ENCODE measurements around the gene CSNK1D. TPM values are rescaled to one million over a fixed set of nuclear protein-coding genes. Genes with fewer than 3 reads are reported as not detected.

Gene CSNK1D
- total RNA-seq, 1 experiment from 2014 or later, result 196 TPM

GRCh38 chr17:82248815-82249674, 24.5 kb downstream of the CSNK1D start:
- H3K36me3 Mint-ChIP-seq (ENCODE audit: insufficient read depth, unreplicated experiment), result peaks cover 94% of the 10 kb centered on the region

GRCh38 chr17:82247856-82248671, 25.4 kb downstream of the CSNK1D start:
- Histone ChIP-seq H3K4me3 (ENCODE audit: low read depth, low read length) (no peak overlapping the region), H3K36me3 (ENCODE audit: control insufficient read depth, insufficient read depth, low read length) (peaks cover 26% of the 10 kb centered on the region), H3K4me1 (no peaks in the 10 kb centered on the region), H3K9me3 (no peaks in the 10 kb centered on the region), H3K27me3 (replicated peaks; ENCODE audit: control insufficient read depth, insufficient read depth, low read length) (no peaks in the 10 kb centered on the region)
- no peak for TF ChIP-seq CTCF (IDR thresholded peaks at IDR 0.05; ENCODE audit: insufficient read depth in 1 of 2, low read depth in 1 of 2, low read length in 1 of 2, severe bottlenecking in 1 of 2, unreplicated experiment in 1 of 2)
- DNase-seq, result no peak
- ChIA-PET POLR2A (no interaction called here), CTCF (no interaction called here)
- Mint-ChIP-seq H3K27me3 (ENCODE audit: insufficient read depth, unreplicated experiment) (no peaks in the 10 kb centered on the region), H3K4me1 (ENCODE audit: low read depth, unreplicated experiment) (peaks cover 13% of the 10 kb centered on the region), H3K36me3 (ENCODE audit: insufficient read depth, unreplicated experiment) (peaks cover 99% of the 10 kb centered on the region), H3K4me3 (ENCODE audit: unreplicated experiment) (no peak overlapping the region), H3K27ac (ENCODE audit: unreplicated experiment) (no peak overlapping the region), H3K9me3 (ENCODE audit: unreplicated experiment) (no peaks in the 10 kb centered on the region)
- intact Hi-C loops (cut with micrococcal nuclease; ENCODE audit: unreplicated experiment), result no loop called here
- no TSS peak for BruUV-seq (replicated peaks)

More at GRCh38 chr17:82248815-82249674, 24.5 kb downstream of the CSNK1D start:
- no peak for TF ChIP-seq CTCF (IDR thresholded peaks at IDR 0.05; ENCODE audit: insufficient read depth in 1 of 2, low read depth in 1 of 2, low read length in 1 of 2, severe bottlenecking in 1 of 2, unreplicated experiment in 1 of 2)
- Histone ChIP-seq H3K9me3 (no peaks in the 10 kb centered on the region), H3K4me3 (ENCODE audit: low read depth, low read length) (no peak overlapping the region), H3K36me3 (ENCODE audit: control insufficient read depth, insufficient read depth, low read length) (peaks cover 24% of the 10 kb centered on the region), H3K4me1 (no peaks in the 10 kb centered on the region), H3K27me3 (replicated peaks; ENCODE audit: control insufficient read depth, insufficient read depth, low read length) (no peaks in the 10 kb centered on the region)
- Mint-ChIP-seq H3K27ac (ENCODE audit: unreplicated experiment) (peak overlapping the region; percentile 31), H3K4me1 (ENCODE audit: low read depth, unreplicated experiment) (peaks cover 10% of the 10 kb centered on the region), H3K27me3 (ENCODE audit: insufficient read depth, unreplicated experiment) (no peaks in the 10 kb centered on the region), H3K4me3 (ENCODE audit: unreplicated experiment) (no peak overlapping the region), H3K9me3 (ENCODE audit: unreplicated experiment) (no peaks in the 10 kb centered on the region)
- CTCF ChIA-PET, result no interaction called here
- BruUV-seq (replicated peaks), result no TSS peak
- intact Hi-C loops (cut with micrococcal nuclease; ENCODE audit: unreplicated experiment), result no loop called here
- POLR2A ChIA-PET, result no interaction called here
- DNase-seq, result no peak

- Histone ChIP-seq H3K4me1 (no peaks in the 10 kb centered on the region), H3K9me3 (no peaks in the 10 kb centered on the region), H3K4me3 (ENCODE audit: low read depth, low read length) (no peak overlapping the region), H3K36me3 (ENCODE audit: control insufficient read depth, insufficient read depth, low read length) (peaks cover 23% of the 10 kb centered on the region), H3K27me3 (replicated peaks; ENCODE audit: control insufficient read depth, insufficient read depth, low read length) (no peaks in the 10 kb centered on the region)
- peaks cover 13% of the 10 kb centered on the region for H3K4me1 Mint-ChIP-seq (ENCODE audit: low read depth, unreplicated experiment)
- no peaks in the 10 kb centered on the region for H3K9me3 Mint-ChIP-seq (ENCODE audit: unreplicated experiment)
- ChIA-PET CTCF (interaction anchor here (0.6 kb wide), 1 partner anchor 211 kb away, joined by 6 read pairs; no protein-coding TSS in a partner anchor), POLR2A (no interaction called here)
- intact Hi-C loops (cut with micrococcal nuclease; ENCODE audit: unreplicated experiment), result no loop called here
- no peaks in the 10 kb centered on the region for H3K27me3 Mint-ChIP-seq (ENCODE audit: insufficient read depth, unreplicated experiment)
- H3K4me3 Mint-ChIP-seq (ENCODE audit: unreplicated experiment), result no peak overlapping the region
- H3K27ac Mint-ChIP-seq (ENCODE audit: unreplicated experiment), result no peak overlapping the region
- peaks cover 99% of the 10 kb centered on the region for H3K36me3 Mint-ChIP-seq (ENCODE audit: insufficient read depth, unreplicated experiment)
- no peak for TF ChIP-seq CTCF (IDR thresholded peaks at IDR 0.05; ENCODE audit: insufficient read depth in 1 of 2, low read depth in 1 of 2, low read length in 1 of 2, severe bottlenecking in 1 of 2, unreplicated experiment in 1 of 2)
- BruUV-seq (replicated peaks), result no TSS peak
- no peak for DNase-seq
Observed at GRCh38 chr17:82247182-82247823, 26.2 kb downstream of the CSNK1D start.

Measured in Caco-2 (cell line).